SJCRH30 (cell line): ENCODE data around the gene RNF17. TPM values are rescaled to one million over a fixed set of nuclear protein-coding genes. Genes with fewer than 3 reads are reported as not detected.

ENCODE experiments used
- DNase-seq, 2 experiments: peaks; one replicate each; pipeline ENCODE4 v3.0.0-alpha.2; 2015 to 2020
- H3K27ac ChIP-seq: fragments of 250-450 bp; sonication (Bioruptor Pico); 2 replicates; pipeline ENCODE4 v1.5.1; 2020; ENCODE audit warnings: mild to moderate bottlenecking, moderate library complexity
- H3K27me3 ChIP-seq: fragments of 250-450 bp; sonication (Bioruptor Pico); 2 replicates; pipeline ENCODE4 v1.5.1; 2020; ENCODE audit warnings: mild to moderate bottlenecking, moderate library complexity
- H3K36me3 ChIP-seq: fragments of 250-450 bp; sonication (Bioruptor Pico); 2 replicates; pipeline ENCODE4 v1.5.1; 2020; ENCODE audit warnings: mild to moderate bottlenecking, moderate library complexity
- H3K4me1 ChIP-seq: fragments of 250-450 bp; sonication (Bioruptor Pico); 2 replicates; pipeline ENCODE4 v1.5.1; 2020; ENCODE audit warnings: mild to moderate bottlenecking, moderate library complexity
- H3K4me3 ChIP-seq: fragments of 250-450 bp; sonication (Bioruptor Pico); 2 replicates; pipeline ENCODE4 v1.5.1; 2020; ENCODE audit warnings: mild to moderate bottlenecking, moderate library complexity
- H3K9me3 ChIP-seq: fragments of 250-450 bp; sonication (Bioruptor Pico); replicated peaks from 2 replicates; pipeline ENCODE4 v1.5.1; 2020; ENCODE audit warnings: mild to moderate bottlenecking, moderate library complexity
- total RNA-seq: library from RNA; depleted of rRNA; stranded (reverse); fragments of >200 nt; shearing (Covaris generic); gene quantifications from 2 replicates; pipeline ENCODE4 v1.2.3, GENCODE V29; 2014

RNF17 gene
- total RNA-seq, 1 experiment from 2014 or later = not detected

DNA sequence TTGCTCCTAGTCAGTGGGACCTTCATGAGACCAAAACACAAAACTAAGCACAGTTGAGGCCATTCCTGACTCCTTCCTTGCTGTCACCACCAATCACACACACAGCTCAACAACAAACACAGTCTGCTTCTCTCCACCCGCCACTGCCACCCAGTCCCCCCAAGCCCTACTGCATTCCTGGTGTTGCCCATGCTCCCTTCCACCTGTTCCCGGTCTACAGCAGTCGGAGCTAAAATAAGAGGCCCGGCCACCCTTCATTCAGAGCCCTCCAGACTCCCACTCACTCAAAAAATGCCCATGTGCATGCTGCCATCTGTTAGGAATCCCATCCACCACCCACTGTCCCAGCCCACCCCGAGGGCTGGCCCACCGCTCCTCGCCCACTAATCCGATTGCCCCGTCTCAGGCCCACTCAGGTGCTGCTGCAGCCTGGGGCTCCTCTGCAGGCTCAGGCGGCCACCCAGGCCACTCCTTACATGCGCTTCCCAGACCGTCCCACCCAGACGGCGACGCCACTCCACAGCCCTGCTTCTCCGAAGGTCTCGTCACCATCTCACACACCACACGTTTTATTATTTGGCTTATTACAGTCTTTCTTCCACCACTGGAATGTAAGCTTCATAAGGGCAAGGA lies 127.6 kb downstream of the RNF17 start:
- Histone ChIP-seq H3K27ac (no peak overlapping the region), H3K27me3 (no peaks in the 10 kb centered on the region), H3K36me3 (peaks cover 72% of the 10 kb centered on the region), H3K4me3 (no peak overlapping the region), H3K4me1 (no peaks in the 10 kb centered on the region), H3K9me3 (no peaks in the 10 kb centered on the region)
- no peak for DNase-seq

DNA sequence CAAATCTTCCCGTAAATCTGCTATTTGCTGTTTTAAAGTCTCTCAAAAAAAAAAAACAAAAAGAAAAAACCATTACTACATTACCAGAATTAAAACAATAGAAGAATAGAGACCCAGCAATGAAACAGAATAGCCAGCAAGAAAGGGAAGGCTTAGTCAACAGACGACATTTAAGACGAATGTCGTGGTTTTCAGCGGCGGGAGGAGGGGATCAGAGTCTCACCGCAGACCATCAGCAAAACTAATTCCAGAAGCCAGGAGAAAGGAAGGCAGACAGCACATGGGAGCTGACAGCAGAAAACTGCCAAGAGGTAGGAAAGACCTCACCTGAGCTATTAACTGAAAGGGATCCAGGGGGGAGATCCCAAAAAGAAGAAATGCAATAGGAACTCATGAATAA lies 128.9 kb downstream of the RNF17 start:
- Histone ChIP-seq H3K27ac (no peak overlapping the region), H3K27me3 (no peaks in the 10 kb centered on the region), H3K4me1 (no peaks in the 10 kb centered on the region), H3K9me3 (no peaks in the 10 kb centered on the region), H3K36me3 (peaks cover 76% of the 10 kb centered on the region), H3K4me3 (no peak overlapping the region)
- DNase-seq = peak in 1 of 2 experiments; percentile 18

DNA sequence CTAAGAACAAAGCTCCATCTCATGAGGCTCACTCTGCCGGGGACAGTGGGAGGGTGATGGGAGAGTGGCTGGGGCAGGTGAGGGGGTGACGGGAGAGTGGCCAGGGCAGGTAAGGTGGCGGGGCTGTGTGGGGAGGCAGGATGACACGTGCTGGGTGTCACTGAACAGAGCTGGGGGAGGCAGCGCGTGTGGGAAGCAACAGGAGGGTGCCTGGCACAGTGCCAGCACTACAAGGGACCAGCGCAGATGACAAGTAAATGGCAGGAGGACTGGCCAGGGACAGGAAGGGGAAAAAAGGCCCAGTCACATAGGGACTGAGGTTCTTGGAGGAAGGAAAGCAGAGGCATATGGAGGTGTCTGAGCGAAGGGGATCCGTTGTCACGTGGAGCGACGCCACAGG lies 129.9 kb downstream of the RNF17 start:
- peak in 1 of 2 experiments; percentile 17 for DNase-seq
- no peaks in the 10 kb centered on the region for H3K9me3 ChIP-seq
- no peak overlapping the region for H3K27ac ChIP-seq
- no peak overlapping the region for H3K4me3 ChIP-seq
- peaks cover 77% of the 10 kb centered on the region for H3K36me3 ChIP-seq
- H3K27me3 ChIP-seq = no peaks in the 10 kb centered on the region
- no peaks in the 10 kb centered on the region for H3K4me1 ChIP-seq

DNA sequence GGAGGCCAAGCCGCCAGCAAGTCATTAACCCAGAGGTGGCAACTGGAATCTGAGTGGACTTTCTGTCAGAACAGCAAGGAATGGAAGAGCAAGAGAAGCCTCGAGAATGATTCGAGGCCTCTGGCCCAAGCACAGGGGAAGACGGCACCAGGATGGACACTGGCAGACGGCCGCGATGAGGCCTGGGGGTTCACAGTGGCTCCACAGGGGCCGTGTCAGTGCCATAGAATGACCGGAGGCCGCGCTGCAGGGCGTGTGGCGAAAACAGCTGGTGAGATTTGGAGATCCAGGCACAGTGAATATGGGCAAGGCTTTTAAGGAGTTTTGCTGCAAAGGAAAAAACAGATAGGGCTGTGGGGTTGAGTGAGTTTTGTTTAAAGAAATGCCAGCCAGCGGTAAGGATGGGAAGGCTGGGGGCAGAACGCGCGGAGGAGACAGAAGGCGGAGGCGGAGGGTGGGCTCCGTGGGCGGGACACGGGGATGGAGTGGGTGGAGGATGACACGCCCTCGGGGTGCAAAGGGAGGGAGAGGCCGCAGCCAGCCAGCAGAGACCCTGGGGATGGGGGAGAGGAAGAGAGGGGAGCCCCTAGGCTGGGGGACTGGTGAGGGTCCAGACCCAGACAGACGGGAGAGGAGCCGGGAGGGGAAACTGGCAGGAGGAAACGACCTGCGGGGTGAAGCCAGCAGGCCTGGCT lies 130.5 kb downstream of the RNF17 start:
- Histone ChIP-seq H3K4me3 (no peak overlapping the region), H3K9me3 (no peaks in the 10 kb centered on the region), H3K36me3 (peaks cover 77% of the 10 kb centered on the region), H3K27ac (no peak overlapping the region), H3K4me1 (no peaks in the 10 kb centered on the region), H3K27me3 (no peaks in the 10 kb centered on the region)
- no peak for DNase-seq

DNA sequence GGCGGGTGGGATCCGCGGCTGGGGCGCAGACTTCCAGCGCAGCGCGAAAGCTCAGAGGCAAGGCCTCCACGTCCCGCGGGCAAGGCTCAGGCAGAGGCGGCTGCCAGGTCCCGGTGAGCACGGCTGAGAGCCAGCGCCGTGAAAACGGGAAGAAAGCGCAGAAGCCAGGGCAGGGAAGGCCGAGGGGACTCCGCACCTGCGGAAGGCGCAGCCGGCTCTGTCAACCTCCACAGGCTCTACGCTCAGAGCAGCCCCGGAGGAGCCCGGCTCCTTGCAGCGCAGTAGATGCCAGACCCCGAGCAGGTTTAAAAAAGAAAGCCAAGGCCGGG lies 131.0 kb downstream of the RNF17 start:
- no peak overlapping the region for H3K27ac ChIP-seq
- H3K9me3 ChIP-seq = no peaks in the 10 kb centered on the region
- no peaks in the 10 kb centered on the region for H3K27me3 ChIP-seq
- H3K4me1 ChIP-seq = no peaks in the 10 kb centered on the region
- H3K4me3 ChIP-seq = no peak overlapping the region
- DNase-seq = no peak
- H3K36me3 ChIP-seq = peaks cover 74% of the 10 kb centered on the region

GRCh38 chr13:24896061-24896460 lies 132.1 kb downstream of the RNF17 start:
- H3K27me3 ChIP-seq = no peaks in the 10 kb centered on the region
- peaks cover 74% of the 10 kb centered on the region for H3K36me3 ChIP-seq
- no peak overlapping the region for H3K27ac ChIP-seq
- H3K4me3 ChIP-seq = no peak overlapping the region
- no peaks in the 10 kb centered on the region for H3K4me1 ChIP-seq
- no peaks in the 10 kb centered on the region for H3K9me3 ChIP-seq
- DNase-seq = no peak

DNA sequence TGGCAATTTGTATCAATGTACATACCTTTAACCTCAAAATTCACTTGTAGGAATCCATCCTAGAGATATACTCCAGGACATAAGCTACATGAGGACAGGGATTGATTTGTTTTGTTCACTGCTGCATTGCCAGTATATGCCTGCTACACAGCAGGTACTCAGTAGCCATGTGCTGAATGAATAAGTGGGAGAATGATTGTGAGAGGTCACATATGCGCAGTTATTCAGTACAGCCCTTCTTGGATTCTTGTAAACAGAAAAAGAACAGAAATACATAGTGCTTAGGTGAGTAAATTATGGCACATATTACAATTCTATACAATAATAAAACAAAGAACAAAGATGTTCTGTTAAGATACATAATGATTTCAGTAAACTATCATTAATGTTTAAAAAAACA lies 133.3 kb downstream of the RNF17 start:
- Histone ChIP-seq H3K4me1 (no peaks in the 10 kb centered on the region), H3K27ac (no peak overlapping the region), H3K36me3 (peaks cover 70% of the 10 kb centered on the region), H3K9me3 (no peaks in the 10 kb centered on the region), H3K27me3 (no peaks in the 10 kb centered on the region), H3K4me3 (no peak overlapping the region)
- no peak for DNase-seq

DNA sequence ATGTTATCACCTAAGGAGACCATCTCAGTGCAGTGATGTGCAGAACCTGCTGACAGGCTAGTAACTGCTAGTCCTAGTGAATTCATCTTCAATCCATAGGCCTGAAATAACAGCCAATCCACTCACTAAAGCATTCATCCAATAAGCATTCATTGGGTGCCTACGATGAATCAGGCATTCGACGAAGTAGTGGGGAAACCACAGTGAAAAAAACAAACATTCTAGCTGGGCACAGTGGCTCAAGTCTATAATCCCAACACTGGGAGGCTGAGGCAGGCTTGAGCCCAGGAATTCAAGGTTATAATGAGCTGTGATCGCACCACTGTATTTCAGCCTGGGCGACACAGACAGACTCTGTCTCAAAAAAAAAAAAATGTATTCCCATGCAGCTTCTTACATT lies 135.6 kb downstream of the RNF17 start:
- Histone ChIP-seq H3K36me3 (peaks cover 76% of the 10 kb centered on the region), H3K27me3 (no peaks in the 10 kb centered on the region), H3K4me3 (no peak overlapping the region), H3K27ac (no peak overlapping the region), H3K9me3 (no peaks in the 10 kb centered on the region), H3K4me1 (no peaks in the 10 kb centered on the region)
- DNase-seq = no peak

DNA sequence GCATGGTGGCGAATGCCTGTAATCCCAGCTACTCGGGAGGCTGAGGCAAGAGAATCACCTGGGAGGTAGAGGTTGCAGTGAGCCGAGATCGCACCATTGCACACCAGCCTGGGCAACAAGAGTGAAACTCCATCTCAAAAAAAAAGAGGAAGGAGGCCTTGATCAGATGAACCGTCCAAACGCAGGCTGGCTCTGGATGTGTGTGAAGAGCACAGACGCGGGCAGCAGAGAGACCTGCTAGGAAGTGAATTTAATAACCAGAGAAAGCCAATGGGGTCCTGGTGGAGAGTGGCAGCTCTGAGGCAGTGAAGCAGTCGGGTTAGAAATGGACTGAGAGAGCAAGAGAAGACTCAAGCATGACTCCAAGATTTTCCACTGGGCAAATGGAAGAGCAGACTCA lies 136.5 kb downstream of the RNF17 start:
- Histone ChIP-seq H3K9me3 (no peaks in the 10 kb centered on the region), H3K4me1 (no peaks in the 10 kb centered on the region), H3K4me3 (no peak overlapping the region), H3K27ac (no peak overlapping the region), H3K36me3 (peaks cover 85% of the 10 kb centered on the region), H3K27me3 (no peaks in the 10 kb centered on the region)
- DNase-seq = no peak

DNA sequence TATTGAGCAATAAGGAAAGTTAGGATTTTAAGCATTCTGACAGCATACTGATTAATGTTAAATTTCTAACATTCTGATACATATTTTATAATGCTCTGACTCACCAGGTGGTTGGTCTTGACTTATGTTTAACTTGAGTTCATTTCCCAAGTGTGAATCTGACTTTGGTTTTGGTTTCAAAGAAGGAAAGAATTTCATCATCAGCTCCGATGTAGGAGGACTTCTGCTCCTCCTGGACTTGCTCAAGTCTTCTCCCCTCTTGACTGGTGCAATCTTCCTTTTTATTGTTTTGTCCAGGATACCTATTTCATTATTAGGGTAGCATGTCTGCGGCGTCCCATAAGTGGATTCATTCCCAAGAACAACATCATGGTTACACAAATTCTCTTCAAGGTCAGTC lies 141.3 kb downstream of the RNF17 start:
- no peaks in the 10 kb centered on the region for H3K9me3 ChIP-seq
- no peak for DNase-seq
- H3K4me3 ChIP-seq = no peak overlapping the region
- no peak overlapping the region for H3K27ac ChIP-seq
- H3K36me3 ChIP-seq = peaks cover 79% of the 10 kb centered on the region
- no peaks in the 10 kb centered on the region for H3K4me1 ChIP-seq
- H3K27me3 ChIP-seq = no peaks in the 10 kb centered on the region

DNA sequence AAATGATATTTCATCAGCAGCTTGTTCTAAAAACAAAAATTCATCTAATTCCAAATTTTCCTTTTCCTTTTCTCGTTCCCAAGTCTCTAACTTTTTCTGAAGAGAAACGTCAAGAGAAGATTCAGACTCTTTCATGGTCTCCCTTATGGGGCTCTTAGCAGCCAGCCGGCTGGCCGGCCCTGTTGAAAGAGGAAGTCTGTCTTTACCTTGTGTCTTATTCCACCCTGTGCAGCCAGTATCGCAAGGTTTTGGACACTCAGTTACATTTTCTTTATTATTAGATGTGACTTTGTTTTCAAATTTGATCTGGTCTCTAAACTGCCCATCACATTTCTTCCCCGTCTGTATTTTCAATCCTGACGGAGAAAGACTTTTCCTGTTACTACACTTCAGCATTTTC lies 142.3 kb downstream of the RNF17 start:
- Histone ChIP-seq H3K27me3 (no peaks in the 10 kb centered on the region), H3K27ac (no peak overlapping the region), H3K36me3 (peaks cover 79% of the 10 kb centered on the region), H3K9me3 (no peaks in the 10 kb centered on the region), H3K4me3 (no peak overlapping the region), H3K4me1 (no peaks in the 10 kb centered on the region)
- DNase-seq = no peak

DNA sequence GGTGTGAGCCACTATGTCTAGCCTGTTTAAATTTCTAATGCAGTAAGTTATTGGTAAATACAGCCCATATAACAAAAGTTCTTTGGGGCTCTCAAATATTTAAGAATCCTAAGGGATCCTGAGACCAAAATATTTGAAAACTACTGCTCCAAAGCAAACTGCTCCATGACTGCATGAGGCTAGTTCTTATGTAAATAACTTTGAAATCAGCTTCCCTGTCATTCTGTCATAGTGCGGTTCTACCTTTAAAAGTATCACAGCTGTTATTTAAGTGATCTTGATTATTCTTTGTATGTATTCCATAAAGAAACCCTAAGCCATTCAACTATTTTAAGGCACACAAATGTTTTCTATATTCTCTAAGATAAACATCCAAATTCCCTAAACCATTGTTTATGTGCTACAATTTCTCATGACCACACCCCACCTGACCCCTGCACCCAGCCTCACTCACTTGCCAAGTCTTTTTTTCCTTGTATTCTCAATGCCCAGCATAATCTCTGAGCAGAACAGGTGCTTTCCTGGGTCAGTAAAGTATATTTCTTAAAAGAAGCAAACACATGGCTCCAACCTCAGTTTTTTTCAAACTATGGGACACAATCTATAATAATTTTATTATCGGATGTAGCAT lies 146.6 kb downstream of the RNF17 start:
- DNase-seq = no peak
- no peak overlapping the region for H3K27ac ChIP-seq

DNA sequence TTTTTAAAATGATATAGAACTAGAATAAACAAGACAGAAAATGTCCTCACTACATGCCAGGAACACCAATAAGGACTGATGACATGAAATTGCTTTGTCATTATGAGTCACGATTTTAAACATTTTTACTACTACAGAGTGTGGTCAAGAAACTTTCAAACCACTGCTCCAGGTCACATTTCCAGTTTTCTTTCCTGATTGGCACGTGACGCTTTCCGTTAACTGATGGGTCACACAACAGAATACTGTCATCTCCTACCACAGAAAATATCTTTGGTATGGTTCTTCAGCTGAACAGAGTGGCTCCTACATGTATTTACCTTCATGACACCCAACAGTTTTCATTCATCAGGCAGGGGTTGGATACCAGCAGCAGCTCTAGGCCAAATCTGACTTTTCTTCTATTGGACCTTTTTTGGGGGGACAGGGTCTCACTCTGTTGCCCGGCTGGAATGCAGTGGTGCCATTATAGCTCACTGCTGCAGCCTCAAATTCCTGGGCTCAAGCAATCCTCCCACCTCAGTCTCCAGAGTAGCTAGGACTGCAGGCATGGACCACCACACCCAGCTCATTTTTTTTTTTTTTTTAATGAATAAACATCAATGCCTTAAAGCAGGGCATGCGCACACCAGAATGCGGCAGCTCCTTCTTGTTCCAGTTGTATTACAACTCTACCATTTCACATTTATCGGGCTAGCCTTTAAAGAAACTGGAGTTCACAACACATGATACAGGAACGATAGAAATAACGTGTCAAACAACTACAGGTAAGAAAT lies 147.4 kb downstream of the RNF17 start:
- no peak for DNase-seq
- Histone ChIP-seq H3K9me3 (no peaks in the 10 kb centered on the region), H3K27ac (no peak overlapping the region), H3K36me3 (peaks cover 44% of the 10 kb centered on the region), H3K27me3 (no peaks in the 10 kb centered on the region), H3K4me3 (no peak overlapping the region), H3K4me1 (no peaks in the 10 kb centered on the region)

More for the DNA sequence above, 146.6 kb downstream of the RNF17 start:
- no peak overlapping the region for H3K4me3 ChIP-seq
- H3K36me3 ChIP-seq = peaks cover 48% of the 10 kb centered on the region
- no peaks in the 10 kb centered on the region for H3K9me3 ChIP-seq
- no peaks in the 10 kb centered on the region for H3K27me3 ChIP-seq
- H3K4me1 ChIP-seq = no peaks in the 10 kb centered on the region

- DNase-seq = no peak
- Histone ChIP-seq H3K27me3 (no peaks in the 10 kb centered on the region), H3K4me3 (no peak overlapping the region), H3K9me3 (no peaks in the 10 kb centered on the region), H3K36me3 (peaks cover 11% of the 10 kb centered on the region), H3K27ac (no peak overlapping the region), H3K4me1 (peaks cover 5% of the 10 kb centered on the region; the same call in 1 of the 2 replicates)
Measured at GRCh38 chr13:24916464-24916863, 152.5 kb downstream of the RNF17 start.

DNA sequence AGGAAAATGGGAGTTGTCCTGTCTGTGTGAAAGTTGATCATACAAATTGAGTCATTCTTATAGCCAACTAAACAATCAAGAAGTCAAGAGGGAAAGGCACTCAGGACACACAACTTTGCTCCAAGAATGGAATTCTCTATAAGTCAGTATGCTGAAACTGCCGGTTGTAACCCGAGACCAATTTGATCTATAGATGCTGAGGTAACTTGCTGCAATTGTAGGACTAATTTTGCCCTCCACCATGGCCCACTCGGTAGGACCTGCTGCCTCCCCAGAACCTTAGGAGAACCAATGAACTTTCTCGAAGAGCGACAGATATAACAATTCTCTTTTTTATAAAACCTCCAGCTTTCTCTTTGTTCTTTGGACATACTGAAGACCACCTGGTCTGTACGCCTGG lies 157.0 kb downstream of the RNF17 start:
- DNase-seq = peak in 1 of 2 experiments; percentile 23
- H3K27me3 ChIP-seq = no peaks in the 10 kb centered on the region

More for the DNA sequence above, 157.0 kb downstream of the RNF17 start:
- Histone ChIP-seq H3K36me3 (no peaks in the 10 kb centered on the region), H3K4me3 (peak overlapping the region; percentile 95; the same call in 1 of the 2 replicates), H3K4me1 (peaks cover 5% of the 10 kb centered on the region; the same call in 1 of the 2 replicates), H3K27ac (no peak overlapping the region), H3K9me3 (no peaks in the 10 kb centered on the region)
